ENCODE data around the gene RAG1. TPM values are rescaled to one million over a fixed set of nuclear protein-coding genes. Genes with fewer than 3 reads are reported as not detected.
A peak's percentile ranks its signal among the peaks of the same experiment; 100 is the strongest.
"Not testable (repeated sequence)": the region's sequence is repeated elsewhere in the genome, so short reads cannot be mapped to it uniquely, and the experiment has no call there.

Gene RAG1
- total and polyA plus RNA-seq, 3 donors from 2014 or later: 1.4 to 3.5 (median 1.5) TPM

- intact Hi-C loops (cut with DNase I; ENCODE audit: low total_unique reads): no loop called here
- Histone ChIP-seq H3K27ac (no peak overlapping the region), H3K36me3 (ENCODE audit: low read depth, missing control alignments) (no peaks in the 10 kb centered on the region), H3K4me1 (no peaks in the 10 kb centered on the region), H3K4me3 (no peak overlapping the region), H3K9me3 (no peaks in the 10 kb centered on the region), H3K27me3 (no peaks in the 10 kb centered on the region)
- 35 to 41% methylated on average over 6 of the region's 6 CpGs for WGBS, 2 donors
- TF ChIP-seq CTCF (IDR thresholded peaks at IDR 0.05) (peak; percentile 13 to 40 (median 39)), POLR2A (IDR thresholded peaks at IDR 0.05) (no peak)
- peak; percentile 82 for DNase-seq
These were observed 26.8 kb upstream of the RAG1 start for GRCh38 chr11:36540998-36541397.

GRCh38 chr11:36550385-36551115 lies 17.3 kb upstream of the RAG1 start:
- 15 to 21% methylated on average over 1 of the region's 1 CpG for WGBS, 2 donors
- no peaks in the 10 kb centered on the region for H3K27me3 ChIP-seq
- no peaks in the 10 kb centered on the region for H3K36me3 ChIP-seq (ENCODE audit: low read depth, missing control alignments)
- H3K27ac ChIP-seq: peak overlapping the region; percentile 43 to 49
- intact Hi-C loops (cut with DNase I; ENCODE audit: low total_unique reads): no loop called here
- H3K4me3 ChIP-seq: no peak overlapping the region
- H3K9me3 ChIP-seq: no peaks in the 10 kb centered on the region
- peak; percentile 87 for DNase-seq
- TF ChIP-seq CTCF (IDR thresholded peaks at IDR 0.05) (no peak), POLR2A (IDR thresholded peaks at IDR 0.05) (no peak)
- no peaks in the 10 kb centered on the region for H3K4me1 ChIP-seq

GRCh38 chr11:36557390-36557789 lies 10.4 kb upstream of the RAG1 start:
- H3K4me3 ChIP-seq; intact Hi-C loops (cut with DNase I; ENCODE audit: low total_unique reads); DNase-seq; H3K9me3 ChIP-seq; H3K27ac ChIP-seq; H3K27me3 ChIP-seq; H3K36me3 ChIP-seq (ENCODE audit: low read depth, missing control alignments); H3K4me1 ChIP-seq: not testable (repeated sequence)
- 85 to 98% methylated on average over 7 to 17 of the region's 17 CpGs for WGBS, 2 donors

- intact Hi-C loops (cut with DNase I; ENCODE audit: low total_unique reads): no loop called here
- H3K36me3 ChIP-seq (ENCODE audit: low read depth, missing control alignments): no peaks in the 10 kb centered on the region
- H3K9me3 ChIP-seq: no peaks in the 10 kb centered on the region
- H3K4me3 ChIP-seq: no peak overlapping the region
- TF ChIP-seq CTCF (IDR thresholded peaks at IDR 0.05): no peak
- no peak for TF ChIP-seq POLR2A (IDR thresholded peaks at IDR 0.05)
- DNase-seq: no peak
- H3K4me1 ChIP-seq: no peaks in the 10 kb centered on the region
- no peak overlapping the region for H3K27ac ChIP-seq
- H3K27me3 ChIP-seq: no peaks in the 10 kb centered on the region
These were observed 9.8 kb upstream of the RAG1 start for GRCh38 chr11:36557991-36558390.

GRCh38 chr11:36558571-36559413 lies 9.0 kb upstream of the RAG1 start:
- intact Hi-C loops (cut with DNase I; ENCODE audit: low total_unique reads): no loop called here
- no peak for TF ChIP-seq CTCF (IDR thresholded peaks at IDR 0.05)
- no peak for TF ChIP-seq POLR2A (IDR thresholded peaks at IDR 0.05)
- no peaks in the 10 kb centered on the region for H3K36me3 ChIP-seq (ENCODE audit: low read depth, missing control alignments)
- no peaks in the 10 kb centered on the region for H3K4me1 ChIP-seq
- no peak for DNase-seq
- 71 to 87% methylated on average over 4 of the region's 4 CpGs for whole genome bisulfite sequencing, 2 donors
- no peaks in the 10 kb centered on the region for H3K27me3 ChIP-seq
- no peaks in the 10 kb centered on the region for H3K9me3 ChIP-seq
- no peak overlapping the region for H3K27ac ChIP-seq
- H3K4me3 ChIP-seq: no peak overlapping the region

Data from testis (tissue), 3 donors.